ENCODE data around the gene ATP9A.
"Not testable (repeated sequence)": the region's sequence is repeated elsewhere in the genome, so short reads cannot be mapped to it uniquely, and the experiment has no call there.

ATP9A gene

GRCh38 chr20:51797357-51798025 lies 29.3 kb upstream of the ATP9A start:
- in situ Hi-C loops (cut with MboI; ENCODE audit: low sequenced_read_pairs): no loop called here

GRCh38 chr20:51796340-51796739 lies 28.1 kb upstream of the ATP9A start:
- in situ Hi-C loops (cut with MboI; ENCODE audit: low sequenced_read_pairs): no loop called here

GRCh38 chr20:51792960-51793359 lies 24.8 kb upstream of the ATP9A start:
- in situ Hi-C loops (cut with MboI; ENCODE audit: low sequenced_read_pairs): no loop called here

- in situ Hi-C loops (cut with MboI; ENCODE audit: low sequenced_read_pairs): no loop called here
Measured at GRCh38 chr20:51791626-51792025, 23.4 kb upstream of the ATP9A start.

GRCh38 chr20:51790256-51790655 lies 22.1 kb upstream of the ATP9A start:
- in situ Hi-C loops (cut with MboI; ENCODE audit: low sequenced_read_pairs): no loop called here

- in situ Hi-C loops (cut with MboI; ENCODE audit: low sequenced_read_pairs): no loop called here
Measured at GRCh38 chr20:51789434-51789833, 21.2 kb upstream of the ATP9A start.

- in situ Hi-C loops (cut with MboI; ENCODE audit: low sequenced_read_pairs): no loop called here
Measured at GRCh38 chr20:51788822-51789221, 20.6 kb upstream of the ATP9A start.

GRCh38 chr20:51784299-51784698 lies 16.1 kb upstream of the ATP9A start:
- in situ Hi-C loops (cut with MboI; ENCODE audit: low sequenced_read_pairs): no loop called here

- in situ Hi-C loops (cut with MboI; ENCODE audit: low sequenced_read_pairs): not testable (repeated sequence)
Measured at GRCh38 chr20:51778229-51778759, 10.1 kb upstream of the ATP9A start.

- in situ Hi-C loops (cut with MboI; ENCODE audit: low sequenced_read_pairs): no loop called here
Measured at GRCh38 chr20:51775241-51775640, 7.1 kb upstream of the ATP9A start.

GRCh38 chr20:51772236-51772635 lies 4.0 kb upstream of the ATP9A start:
- in situ Hi-C loops (cut with MboI; ENCODE audit: low sequenced_read_pairs): no loop called here

- in situ Hi-C loops (cut with MboI; ENCODE audit: low sequenced_read_pairs): no loop called here
Measured at GRCh38 chr20:51769976-51770615, 1.9 kb upstream of the ATP9A start.

- in situ Hi-C loops (cut with MboI; ENCODE audit: low sequenced_read_pairs): no loop called here
Measured at GRCh38 chr20:51768759-51769517, 748 bp upstream of the ATP9A start.

GRCh38 chr20:51766994-51767866 lies 960 bp downstream of the ATP9A start:
- in situ Hi-C loops (cut with MboI; ENCODE audit: low sequenced_read_pairs): no loop called here

- in situ Hi-C loops (cut with MboI; ENCODE audit: low sequenced_read_pairs): not testable (repeated sequence)
Measured at GRCh38 chr20:51765381-51765780, 2.8 kb downstream of the ATP9A start.

- in situ Hi-C loops (cut with MboI; ENCODE audit: low sequenced_read_pairs): no loop called here
Measured at GRCh38 chr20:51763965-51764602, 4.1 kb downstream of the ATP9A start.

- in situ Hi-C loops (cut with MboI; ENCODE audit: low sequenced_read_pairs): no loop called here
Measured at GRCh38 chr20:51760905-51761546, 7.2 kb downstream of the ATP9A start.

GRCh38 chr20:51759769-51760510 lies 8.2 kb downstream of the ATP9A start:
- in situ Hi-C loops (cut with MboI; ENCODE audit: low sequenced_read_pairs): no loop called here

GRCh38 chr20:51758978-51759544 lies 9.1 kb downstream of the ATP9A start:
- in situ Hi-C loops (cut with MboI; ENCODE audit: low sequenced_read_pairs): no loop called here

All from HL-60/S4 treated with phorbol 12-myristate 13-acetate at 8.2 ng/mL for 4 days and 3 days (cell line).